H1 (cell line): ENCODE results near the gene EML1. TPM values are rescaled to one million over a fixed set of nuclear protein-coding genes. Genes with fewer than 3 reads are reported as not detected.

Experiments
- NRF1 ChIP-seq: IDR thresholded peaks from 2 replicates; pipeline ENCODE4 v1.6.1; 2011; ENCODE audit warnings: mild to moderate bottlenecking, low read depth, low read length, improper control_type of control experiment
- PHF8 ChIP-seq: fragments of 200-600 bp; sonication (generic); conservative IDR thresholded peaks from 2 replicates; pipeline ENCODE4 v1.7.1; 2012; ENCODE audit warnings: low read depth, mild to moderate bottlenecking, inconsistent platforms, low read length, moderate library complexity
- RAD21 ChIP-seq, 2 experiments: IDR thresholded peaks in 1 of 2; conservative IDR thresholded peaks in 1 of 2; 2 replicates each; pipeline ENCODE4 v1.6.1; 2011; ENCODE audit warnings: low read depth in 2 of 2, low read length in 2 of 2, improper control_type of control experiment in 1 of 2, inconsistent platforms in 1 of 2, mild to moderate bottlenecking in 1 of 2, moderate library complexity in 1 of 2
- RFX5 ChIP-seq: IDR thresholded peaks from 2 replicates; pipeline ENCODE4 v1.6.1; 2011; ENCODE audit warnings: low read depth, low read length, improper control_type of control experiment, borderline replicate concordance
- SIX5 ChIP-seq: IDR thresholded peaks from 2 replicates; pipeline ENCODE4 v1.6.1; 2011; ENCODE audit warnings: mild to moderate bottlenecking, low read depth, low read length
- SRF ChIP-seq: IDR thresholded peaks from 2 replicates; pipeline ENCODE4 v1.6.1; 2011; ENCODE audit warnings: mild to moderate bottlenecking, low read depth, low read length, moderate library complexity
- polyA plus RNA-seq, 7 experiments: library from polyadenylated mRNA; depleted of rRNA in 3 of 7; stranded (reverse) in 5 of 7; unstranded in 2 of 7; fragments of >200 nt in 5 of 7; fragments of 200-250 nt in 2 of 7; gene quantifications; 1 replicate in 5 of 7; 2 replicates in 1 of 7; 4 replicates in 1 of 7; pipeline versions ENCODE4 v1.2.1 to v1.2.3, GENCODE V29; 2011 to 2013; ENCODE audit warnings: missing spikeins in 2 of 7, mixed read lengths in 2 of 7
- total RNA-seq: library from RNA; stranded (reverse); fragmentation: NEBNext Ultra II Directional; extraction: Animal tissue kit (Norgen Biotek cat#: 25700); gene quantifications from 2 replicates; pipeline ENCODE4 v1.2.1, GENCODE V29; 2021
- TF ChIP-seq, protein P1 (sequence below): IDR thresholded peaks from 2 replicates; pipeline ENCODE4 v1.6.1; 2011; ENCODE audit warnings: low read length, improper control_type of control experiment
- TF ChIP-seq, protein P2 (sequence below): IDR thresholded peaks from 2 replicates; pipeline ENCODE4 v1.6.1; 2011; ENCODE audit warnings: low read depth, mild to moderate bottlenecking, low read length; ENCODE audit not compliant: insufficient read depth

The EML1 gene
- total and polyA plus RNA-seq, 2 of the 8 experiments (the other 6 are each of a cell fraction or from before 2014, with no cell fraction given), result 11.1 to 24.7 TPM

DNA sequence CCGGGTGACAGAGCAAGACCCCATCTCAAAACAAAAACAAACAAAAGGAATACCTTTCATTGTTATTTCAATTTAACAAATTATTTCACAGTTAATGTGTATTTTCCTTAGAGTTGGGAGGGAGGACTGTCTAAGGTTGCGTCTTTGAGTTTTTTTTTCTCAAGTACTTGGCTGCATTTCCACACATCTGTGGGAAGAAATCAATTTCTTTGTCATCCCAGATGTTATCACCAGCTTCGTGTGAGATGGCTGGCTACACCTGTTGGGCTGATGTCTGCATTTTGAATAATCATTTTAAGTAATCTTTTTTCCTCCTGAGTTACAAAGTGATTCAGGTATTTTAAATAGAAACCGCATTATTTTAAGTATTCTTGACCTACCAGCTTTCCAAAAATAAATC is 59.4 kb downstream of the EML1 start (continued):
- TF ChIP-seq, protein P1, sequence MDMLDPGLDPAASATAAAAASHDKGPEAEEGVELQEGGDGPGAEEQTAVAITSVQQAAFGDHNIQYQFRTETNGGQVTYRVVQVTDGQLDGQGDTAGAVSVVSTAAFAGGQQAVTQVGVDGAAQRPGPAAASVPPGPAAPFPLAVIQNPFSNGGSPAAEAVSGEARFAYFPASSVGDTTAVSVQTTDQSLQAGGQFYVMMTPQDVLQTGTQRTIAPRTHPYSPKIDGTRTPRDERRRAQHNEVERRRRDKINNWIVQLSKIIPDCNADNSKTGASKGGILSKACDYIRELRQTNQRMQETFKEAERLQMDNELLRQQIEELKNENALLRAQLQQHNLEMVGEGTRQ, result no peak
- TF ChIP-seq PHF8 (no peak), RAD21 (IDR thresholded peaks at IDR 0.05 in 1 of 2, conservative IDR thresholded peaks at IDR 0.05 in 1 of 2; ENCODE audit: low read depth in 2 of 2, low read length in 2 of 2) (no peak), NRF1 (no peak), SRF (no peak), RFX5 (no peak), SIX5 (no peak)
- TF ChIP-seq, protein P2, sequence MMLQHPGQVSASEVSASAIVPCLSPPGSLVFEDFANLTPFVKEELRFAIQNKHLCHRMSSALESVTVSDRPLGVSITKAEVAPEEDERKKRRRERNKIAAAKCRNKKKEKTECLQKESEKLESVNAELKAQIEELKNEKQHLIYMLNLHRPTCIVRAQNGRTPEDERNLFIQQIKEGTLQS, result no peak
